ENCODE results near the gene ELL2. TPM values are rescaled to one million over a fixed set of nuclear protein-coding genes. Genes with fewer than 3 reads are reported as not detected.

The ELL2 gene
- total and polyA plus RNA-seq, 2 of the 13 experiments (the other 11 are each of a cell fraction or from before 2014, with no cell fraction given), result 78.9 to 97.1 TPM

DNA sequence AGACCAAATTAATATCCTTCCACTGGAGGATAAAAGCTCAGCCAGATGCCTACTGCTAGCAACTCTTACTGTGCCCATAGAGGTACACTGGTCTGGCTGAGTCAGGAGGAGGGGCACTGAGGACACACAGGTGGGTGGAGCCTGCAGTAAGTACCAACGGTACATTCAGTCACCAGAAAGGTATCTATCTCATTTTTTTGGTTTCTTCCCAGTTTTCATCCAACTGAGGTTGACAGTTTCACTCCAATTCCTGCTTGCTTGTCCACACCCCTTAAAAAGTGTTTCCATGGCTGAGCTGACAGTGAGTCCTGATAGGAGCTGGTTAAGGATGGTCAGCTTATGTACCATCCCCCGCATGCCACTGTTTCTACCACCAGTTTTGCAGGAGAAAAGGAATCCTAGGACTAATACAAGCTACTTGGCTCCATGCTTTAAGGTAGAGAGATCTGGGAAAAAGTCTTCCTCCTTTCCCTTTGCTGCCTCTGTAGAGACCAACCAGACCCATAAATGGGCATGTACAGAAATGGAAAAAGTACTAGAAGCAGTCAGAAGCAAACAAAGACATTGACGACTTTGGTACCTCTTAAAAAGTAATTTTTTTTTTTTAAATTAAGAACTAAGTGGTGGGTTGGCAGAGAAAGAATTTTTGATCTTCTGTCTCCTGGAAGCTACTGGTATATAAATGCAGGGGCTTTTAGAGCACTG, 3.2 kb downstream of the ELL2 start (continued):
- TF ChIP-seq, protein P1, sequence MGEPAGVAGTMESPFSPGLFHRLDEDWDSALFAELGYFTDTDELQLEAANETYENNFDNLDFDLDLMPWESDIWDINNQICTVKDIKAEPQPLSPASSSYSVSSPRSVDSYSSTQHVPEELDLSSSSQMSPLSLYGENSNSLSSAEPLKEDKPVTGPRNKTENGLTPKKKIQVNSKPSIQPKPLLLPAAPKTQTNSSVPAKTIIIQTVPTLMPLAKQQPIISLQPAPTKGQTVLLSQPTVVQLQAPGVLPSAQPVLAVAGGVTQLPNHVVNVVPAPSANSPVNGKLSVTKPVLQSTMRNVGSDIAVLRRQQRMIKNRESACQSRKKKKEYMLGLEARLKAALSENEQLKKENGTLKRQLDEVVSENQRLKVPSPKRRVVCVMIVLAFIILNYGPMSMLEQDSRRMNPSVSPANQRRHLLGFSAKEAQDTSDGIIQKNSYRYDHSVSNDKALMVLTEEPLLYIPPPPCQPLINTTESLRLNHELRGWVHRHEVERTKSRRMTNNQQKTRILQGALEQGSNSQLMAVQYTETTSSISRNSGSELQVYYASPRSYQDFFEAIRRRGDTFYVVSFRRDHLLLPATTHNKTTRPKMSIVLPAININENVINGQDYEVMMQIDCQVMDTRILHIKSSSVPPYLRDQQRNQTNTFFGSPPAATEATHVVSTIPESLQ (CRISPR knock-in tag; conservative IDR thresholded peaks at IDR 0.05), result no peak
- TF ChIP-seq HDAC1 (CRISPR knock-in tag; IDR thresholded peaks at IDR 0.05), result peak; percentile 42
- TF ChIP-seq IKZF1 (IDR thresholded peaks at IDR 0.05), result no peak
- TF ChIP-seq SOX6 (IDR thresholded peaks at IDR 0.05), result no peak
- no peak for TF ChIP-seq SOX6 (CRISPR knock-in tag; IDR thresholded peaks at IDR 0.05)
- TF ChIP-seq SIN3A (IDR thresholded peaks at IDR 0.05; ENCODE audit: borderline replicate concordance, low read depth, low read length), result peak; percentile 47; the same call in 1 of the 2 replicates
- no peak for TF ChIP-seq ZNF34 (CRISPR knock-in tag; IDR thresholded peaks at IDR 0.05; ENCODE audit: borderline replicate concordance)
- TF ChIP-seq ZNF496 (CRISPR knock-in tag; IDR thresholded peaks at IDR 0.05; ENCODE audit: insufficient replicate concordance), result no peak
- no peak for TF ChIP-seq ZBTB2 (CRISPR knock-in tag; IDR thresholded peaks at IDR 0.05; ENCODE audit: low read depth)
- TF ChIP-seq ZNF326 (CRISPR knock-in tag; IDR thresholded peaks at IDR 0.05; ENCODE audit: borderline replicate concordance), result no peak
- peak; percentile 54 for TF ChIP-seq SRF (IDR thresholded peaks at IDR 0.05; ENCODE audit: low read depth, low read length)
- TF ChIP-seq, protein P2, sequence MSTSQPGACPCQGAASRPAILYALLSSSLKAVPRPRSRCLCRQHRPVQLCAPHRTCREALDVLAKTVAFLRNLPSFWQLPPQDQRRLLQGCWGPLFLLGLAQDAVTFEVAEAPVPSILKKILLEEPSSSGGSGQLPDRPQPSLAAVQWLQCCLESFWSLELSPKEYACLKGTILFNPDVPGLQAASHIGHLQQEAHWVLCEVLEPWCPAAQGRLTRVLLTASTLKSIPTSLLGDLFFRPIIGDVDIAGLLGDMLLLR (CRISPR knock-in tag; IDR thresholded peaks at IDR 0.05), result no peak
- no peak for TF ChIP-seq CENPT (CRISPR knock-in tag; IDR thresholded peaks at IDR 0.05; ENCODE audit: low read depth)
- TF ChIP-seq E2F5 (CRISPR knock-in tag; conservative IDR thresholded peaks at IDR 0.05), result no peak
- TF ChIP-seq SPEN (CRISPR knock-in tag; IDR thresholded peaks at IDR 0.05; ENCODE audit: low read depth), result no peak
- TF ChIP-seq ZNF275 (CRISPR knock-in tag; IDR thresholded peaks at IDR 0.05; ENCODE audit: borderline replicate concordance), result no peak
- TF ChIP-seq AGO2 (optimal IDR thresholded peaks at IDR 0.05; ENCODE audit: low read depth, low read length), result peak; percentile 13
- 0 out of 2 replicates have a peak, but pooled peaks have one; percentile 42 for TF ChIP-seq SP5 (CRISPR knock-in tag; IDR thresholded peaks at IDR 0.05; ENCODE audit: borderline replicate concordance, low read depth)
- no peak for TF ChIP-seq LCORL (IDR thresholded peaks at IDR 0.05)
- TF ChIP-seq LCORL (CRISPR knock-in tag; IDR thresholded peaks at IDR 0.05), result 0 out of 2 replicates have a peak, but pooled peaks have one; percentile 26
- no peak for TF ChIP-seq ZNF468 (CRISPR knock-in tag; IDR thresholded peaks at IDR 0.05)
- TF ChIP-seq ZNF136 (CRISPR knock-in tag; IDR thresholded peaks at IDR 0.05; ENCODE audit: low read depth), result no peak
- 0 out of 2 replicates have a peak, but pooled peaks have one; percentile 10 for TF ChIP-seq STAG1 (CRISPR knock-in tag; IDR thresholded peaks at IDR 0.05)
- TF ChIP-seq NAIF1 (CRISPR knock-in tag; IDR thresholded peaks at IDR 0.05; ENCODE audit: borderline replicate concordance), result no peak
- no peak for TF ChIP-seq ZNF383 (CRISPR knock-in tag; IDR thresholded peaks at IDR 0.05; ENCODE audit: borderline replicate concordance)

Data from HepG2 (cell line).